GOT3 (cell line): Measurements from ENCODE around the gene ORMDL3.

Experiments used
- DNase-seq: peaks from one replicate; lab custom pipeline; 2025; ENCODE audit warnings: mixed read lengths; lab: John Stamatoyannopoulos, UW

The ORMDL3 gene, protein sequence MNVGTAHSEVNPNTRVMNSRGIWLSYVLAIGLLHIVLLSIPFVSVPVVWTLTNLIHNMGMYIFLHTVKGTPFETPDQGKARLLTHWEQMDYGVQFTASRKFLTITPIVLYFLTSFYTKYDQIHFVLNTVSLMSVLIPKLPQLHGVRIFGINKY

DNA sequence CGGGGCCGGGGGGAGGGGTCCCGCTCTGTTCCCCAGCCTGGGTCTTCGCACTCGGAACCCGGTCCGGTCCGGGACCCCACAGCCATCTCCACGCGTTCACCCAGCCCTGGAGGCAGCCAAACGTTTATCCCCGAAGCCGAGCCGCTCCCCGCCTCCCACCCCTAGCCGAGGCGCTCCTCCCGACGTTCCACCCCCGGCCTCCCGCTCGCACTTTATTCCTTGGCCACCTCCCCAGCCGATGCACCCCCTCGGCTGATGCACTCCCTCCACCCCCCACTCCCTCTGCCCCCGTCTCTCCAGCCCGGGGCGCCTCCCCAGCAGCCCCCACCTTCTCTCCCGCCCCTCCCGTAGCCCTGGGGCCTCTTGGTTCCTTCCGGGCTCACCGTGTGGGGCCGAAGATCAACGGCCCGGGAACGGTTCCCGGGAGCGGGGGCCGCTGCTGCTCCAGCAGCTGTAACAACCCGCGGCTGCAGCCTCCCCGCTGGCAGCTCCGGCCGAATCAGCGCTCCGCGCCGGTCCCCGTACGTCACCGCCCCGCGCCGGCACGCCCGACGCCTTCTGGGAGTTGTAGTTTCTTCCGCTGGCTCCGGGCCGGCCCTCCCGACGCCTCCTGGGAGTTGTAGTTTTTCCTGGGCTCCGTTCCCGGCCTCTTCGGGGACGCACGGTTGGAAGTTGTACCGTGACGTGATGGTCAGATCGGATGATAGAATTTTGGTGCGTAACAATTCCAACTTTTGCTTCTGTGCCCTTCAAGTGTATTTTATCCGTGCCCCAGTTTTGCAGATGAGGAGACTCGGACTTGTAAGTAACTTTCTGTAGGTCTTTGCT lies at the start of gene ORMDL3, which contains the start of gene LRRC3C:
Gene ORMDL3, minus strand, starts transcription at position 501 of the 828 bp plus-strand sequence. CDS start 3,398 bp downstream, outside the sequence.
Gene LRRC3C, plus strand, starts transcription at position 632 of the 828 bp plus-strand sequence. CDS start 13,792 bp downstream, outside the sequence.
- DNase-seq: peak; percentile 86

DNA sequence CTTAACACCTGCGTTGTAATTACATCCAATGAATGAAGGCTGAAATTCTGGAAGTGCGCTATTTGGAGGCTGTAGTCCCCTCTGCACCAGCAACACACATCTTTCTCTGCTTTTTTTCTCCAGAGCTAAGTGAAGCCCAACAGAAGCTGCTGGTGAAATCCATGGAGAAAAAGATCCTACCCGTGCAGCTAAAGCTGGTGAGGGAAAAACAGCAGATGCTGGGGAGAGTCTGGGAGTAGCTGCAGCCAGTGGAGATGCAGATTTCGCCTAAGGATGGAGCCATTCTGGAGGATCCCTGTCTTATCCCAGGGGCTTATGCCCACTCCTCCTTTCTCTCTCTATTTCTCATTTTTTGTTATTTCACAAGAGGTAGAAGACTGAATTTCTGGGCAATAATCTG lies 48.4 kb upstream of the ORMDL3 start:
- no peak for DNase-seq

DNA sequence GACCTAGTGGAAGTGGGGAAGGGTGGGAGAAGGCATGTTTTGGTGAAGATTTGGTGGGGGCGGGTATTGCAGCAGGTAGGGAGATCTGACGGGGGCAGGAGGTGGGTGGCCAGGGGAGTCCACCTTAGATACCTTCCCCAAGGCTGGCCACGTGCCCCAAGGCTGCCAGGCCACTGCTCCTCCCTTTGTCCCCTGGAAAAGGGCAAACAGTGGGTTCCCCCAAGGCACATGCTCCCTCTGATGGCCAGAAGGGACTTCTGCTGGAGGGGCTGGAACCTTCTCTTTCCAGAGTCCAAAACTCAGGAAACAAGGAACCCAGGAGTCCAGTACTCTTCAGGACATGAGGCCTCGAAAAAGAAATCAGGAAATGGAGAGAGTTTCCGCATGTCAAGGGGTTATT lies 47.0 kb upstream of the ORMDL3 start:
- no peak for DNase-seq

DNA sequence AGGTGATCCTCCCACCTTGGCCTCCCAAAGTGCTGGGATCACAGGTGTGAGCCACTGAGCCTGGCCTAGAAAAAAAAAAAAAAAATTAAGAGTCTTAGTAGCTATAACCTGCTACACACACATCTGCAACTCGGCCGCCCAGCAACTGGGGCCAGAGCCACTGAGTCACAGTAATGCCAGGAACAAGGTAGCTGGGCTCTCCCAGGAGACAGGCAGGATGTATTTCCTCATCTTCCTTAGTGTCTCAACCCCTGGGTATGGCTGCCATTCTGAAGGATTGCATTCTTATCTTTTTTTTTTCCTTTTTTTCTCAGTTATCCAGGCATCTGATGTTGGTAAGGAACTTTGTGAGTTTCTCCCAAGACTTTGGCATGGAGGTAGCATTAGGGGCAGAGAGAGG lies 46.1 kb upstream of the ORMDL3 start:
- DNase-seq: no peak

DNA sequence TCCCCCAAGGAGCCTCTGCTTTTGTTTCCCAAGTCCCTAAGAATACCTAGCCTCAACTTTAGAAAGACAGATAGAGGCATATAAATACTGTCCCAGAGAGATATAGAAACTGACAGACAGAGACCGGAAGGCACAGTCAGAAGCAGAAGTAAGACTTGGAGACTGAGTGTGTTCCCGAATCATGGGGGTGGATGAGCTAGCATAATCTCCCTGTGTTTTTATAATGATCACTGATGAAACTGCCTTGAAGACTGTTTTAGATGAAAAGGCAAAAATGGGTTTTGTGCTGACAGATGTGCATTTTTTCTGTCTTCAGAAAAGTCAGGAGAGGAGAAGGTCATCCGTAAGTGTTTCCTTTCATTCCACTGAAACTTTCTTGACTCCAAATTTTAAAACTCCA lies 44.9 kb upstream of the ORMDL3 start:
- no peak for DNase-seq

DNA sequence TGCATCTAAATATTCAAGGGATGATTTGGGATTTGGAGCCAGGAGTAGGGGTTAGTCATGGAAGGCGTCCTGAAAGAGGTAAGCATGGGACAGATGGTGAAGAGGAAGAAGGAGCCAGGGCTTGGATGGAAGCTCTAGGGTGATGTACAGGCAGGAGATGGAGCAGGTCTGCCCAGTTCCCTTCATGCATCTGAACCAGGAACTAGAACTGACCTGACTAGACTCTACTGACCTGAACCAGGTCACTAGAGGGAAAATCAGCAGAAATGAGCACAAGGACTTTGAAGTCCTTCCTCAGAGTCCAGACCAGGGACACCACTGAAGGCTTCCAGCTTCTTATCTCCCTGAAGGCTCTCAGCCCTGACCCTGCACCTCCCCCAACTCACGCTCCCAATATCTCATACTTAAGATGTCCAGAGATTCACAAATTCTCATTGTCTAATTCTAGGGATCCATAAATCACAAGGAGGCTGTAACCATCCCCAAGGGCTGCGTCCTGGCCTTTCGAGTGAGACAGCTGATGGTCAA lies 43.7 kb upstream of the ORMDL3 start:
- no peak for DNase-seq

DNA sequence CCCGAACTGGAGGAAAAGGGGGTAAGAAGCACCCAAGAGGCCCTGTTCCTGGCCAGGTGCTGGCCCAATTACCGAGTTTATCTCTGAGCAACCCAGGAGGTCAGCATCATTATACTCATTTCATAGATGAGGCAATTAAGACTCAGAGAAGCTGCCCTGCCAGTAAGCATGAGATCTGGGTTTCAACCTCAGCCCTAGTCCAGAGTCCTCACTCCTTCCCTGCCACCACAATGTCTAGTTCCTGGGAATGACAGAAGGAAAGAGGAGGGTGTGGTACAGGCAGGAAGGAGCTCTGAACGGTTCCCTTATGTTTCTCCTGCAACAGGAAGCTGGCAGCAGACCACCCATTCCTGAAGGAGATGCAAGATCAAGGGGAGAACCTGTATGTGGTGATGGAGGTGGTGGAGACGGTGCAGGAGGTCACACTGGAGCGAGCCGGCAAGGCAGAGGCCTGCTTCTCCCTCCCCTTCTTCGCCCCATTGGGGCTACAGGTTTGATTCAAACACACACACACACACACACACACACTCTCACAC lies 42.8 kb upstream of the ORMDL3 start:
- no peak for DNase-seq

DNA sequence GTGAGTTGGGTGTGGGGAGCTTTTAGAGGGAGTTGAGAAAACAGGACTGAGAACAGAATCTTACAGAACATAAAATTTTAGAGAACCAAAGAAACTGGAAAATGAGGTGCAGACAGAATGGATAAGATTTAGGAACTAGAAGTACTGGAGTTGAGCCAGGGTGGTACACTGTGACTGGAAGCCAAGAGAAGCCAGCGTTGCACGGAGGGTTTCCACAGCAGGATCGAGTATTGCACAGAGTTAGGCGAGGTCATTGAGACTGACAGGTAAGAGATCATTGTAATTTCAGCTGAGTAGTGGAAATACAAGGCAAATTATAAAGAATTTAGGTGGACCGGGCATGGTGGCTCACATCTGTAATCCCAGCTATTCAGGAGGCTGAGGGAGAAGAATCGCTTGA lies 42.0 kb upstream of the ORMDL3 start:
- no peak for DNase-seq

DNA sequence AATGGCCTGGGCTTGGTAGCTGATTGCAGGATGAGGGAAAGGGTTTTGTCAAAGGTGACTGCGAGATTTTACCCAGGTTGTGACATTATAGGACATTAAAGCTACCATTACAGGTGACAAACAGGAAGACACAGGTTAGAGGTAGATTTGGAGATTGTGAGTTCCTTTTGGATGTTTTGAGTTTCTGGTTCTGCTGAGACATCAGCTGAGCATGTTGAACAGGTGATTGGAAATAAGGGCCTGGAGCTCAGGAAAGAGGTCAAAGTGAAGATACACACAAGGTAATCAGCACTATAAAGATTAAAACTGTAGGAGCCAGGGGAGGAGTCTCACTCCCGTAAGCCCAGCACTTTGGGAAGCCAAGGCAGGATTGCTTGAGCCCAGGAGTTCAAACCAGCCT lies 41.4 kb upstream of the ORMDL3 start:
- DNase-seq: no peak

DNA sequence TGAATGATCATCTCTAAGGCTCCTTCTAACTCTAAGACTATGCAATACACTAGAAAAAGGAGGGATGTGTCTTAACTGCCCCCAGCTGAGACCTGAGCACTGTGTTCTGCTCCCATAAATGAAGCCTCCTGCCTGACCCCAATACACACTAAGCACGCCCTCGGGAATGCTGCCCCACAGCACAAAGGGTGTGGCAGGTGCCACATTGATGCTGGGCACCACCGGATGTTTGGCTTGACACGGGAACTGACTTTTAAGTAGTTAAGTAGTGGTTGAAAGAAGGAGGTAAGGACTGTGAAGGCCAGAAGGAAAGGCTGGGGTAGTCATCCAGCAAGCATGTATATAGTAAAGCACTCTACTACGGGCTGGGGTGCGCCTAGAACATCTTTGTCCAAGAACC lies 39.4 kb upstream of the ORMDL3 start:
- DNase-seq: no peak

DNA sequence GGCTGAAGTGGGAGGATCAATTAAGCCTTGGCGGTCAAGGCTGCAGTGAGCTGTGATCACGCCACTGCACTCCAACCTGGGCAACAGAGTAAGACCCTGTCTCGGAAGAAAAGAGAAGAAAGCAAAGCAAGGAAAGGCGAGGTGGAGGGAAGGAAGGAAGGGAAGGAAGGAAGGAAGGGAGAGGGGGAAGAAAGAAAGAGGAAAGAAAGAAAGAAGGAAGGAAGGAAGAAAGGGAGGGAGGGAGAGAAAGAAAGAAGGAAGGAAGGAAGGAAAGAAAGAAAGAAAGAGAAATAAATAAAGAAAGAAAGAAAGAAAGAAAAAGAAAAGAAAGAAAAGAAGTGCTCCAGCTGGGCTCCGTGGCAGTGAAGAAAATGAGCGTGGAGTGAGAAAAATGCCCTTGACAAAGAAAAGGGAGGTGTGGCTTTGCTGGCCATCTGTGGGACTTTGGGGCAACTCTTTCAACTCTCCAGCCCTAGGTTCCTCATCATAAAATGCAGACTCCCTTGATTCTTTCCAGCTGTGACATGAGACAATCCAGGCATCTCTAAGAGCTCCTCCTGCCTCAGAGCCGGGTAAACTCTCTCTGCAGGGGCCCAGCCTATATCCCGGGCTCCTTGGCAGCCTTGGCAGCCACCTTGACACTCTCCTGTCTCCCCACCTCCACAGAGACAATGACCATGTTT lies 37.8 kb upstream of the ORMDL3 start:
- no peak for DNase-seq

DNA sequence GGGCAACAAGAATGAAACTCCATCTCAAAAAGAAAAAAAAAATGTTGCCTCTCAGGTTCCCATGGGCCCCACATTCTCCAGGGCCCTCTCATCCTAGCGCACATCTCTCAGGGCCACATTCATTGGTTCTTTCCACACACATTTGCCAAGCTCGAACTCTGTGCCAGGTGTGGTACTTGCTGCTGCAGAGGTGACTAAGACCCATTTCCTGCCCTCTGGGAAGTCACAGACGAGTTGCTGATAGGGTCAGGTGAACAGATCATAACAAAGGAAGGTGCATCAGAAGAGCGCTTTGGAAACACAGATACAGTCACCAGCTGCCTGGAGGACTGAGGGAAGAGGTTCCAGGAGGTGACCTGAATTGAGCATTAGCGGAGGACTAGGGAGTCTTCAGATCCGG lies 36.4 kb upstream of the ORMDL3 start:
- no peak for DNase-seq

DNA sequence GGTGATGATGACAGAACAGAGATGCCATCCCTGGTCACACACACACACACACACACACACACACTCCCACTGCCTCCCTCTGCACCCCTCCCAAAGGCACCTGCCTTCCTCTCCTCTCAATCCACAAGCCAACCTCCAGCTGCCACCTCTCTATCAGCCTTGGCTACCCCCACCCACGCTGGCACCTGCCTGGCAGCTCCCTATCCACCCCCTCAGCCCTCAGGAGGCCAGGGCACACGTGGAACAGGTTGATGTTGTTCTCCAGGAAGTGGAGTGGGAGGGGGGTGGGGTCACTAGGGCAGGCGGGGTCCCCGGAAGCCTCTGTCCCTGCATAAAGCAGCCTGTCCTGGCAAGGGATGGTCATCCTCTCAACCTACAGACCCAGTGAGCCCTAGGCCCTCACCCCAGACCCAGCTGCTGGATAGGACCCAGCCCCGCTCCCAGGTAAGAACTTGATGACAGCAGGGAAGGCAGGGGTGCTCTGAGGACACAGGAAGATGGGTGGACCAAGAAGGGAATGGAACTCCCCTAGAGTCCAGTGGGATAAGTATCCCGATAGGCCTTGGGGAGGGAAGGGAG lies 35.3 kb upstream of the ORMDL3 start, which contains the start of gene GSDMA:
Gene GSDMA, plus strand, starts transcription at position 363 of the 579 bp plus-strand sequence. CDS start 2,684 bp downstream, outside the sequence.
- no peak for DNase-seq

DNA sequence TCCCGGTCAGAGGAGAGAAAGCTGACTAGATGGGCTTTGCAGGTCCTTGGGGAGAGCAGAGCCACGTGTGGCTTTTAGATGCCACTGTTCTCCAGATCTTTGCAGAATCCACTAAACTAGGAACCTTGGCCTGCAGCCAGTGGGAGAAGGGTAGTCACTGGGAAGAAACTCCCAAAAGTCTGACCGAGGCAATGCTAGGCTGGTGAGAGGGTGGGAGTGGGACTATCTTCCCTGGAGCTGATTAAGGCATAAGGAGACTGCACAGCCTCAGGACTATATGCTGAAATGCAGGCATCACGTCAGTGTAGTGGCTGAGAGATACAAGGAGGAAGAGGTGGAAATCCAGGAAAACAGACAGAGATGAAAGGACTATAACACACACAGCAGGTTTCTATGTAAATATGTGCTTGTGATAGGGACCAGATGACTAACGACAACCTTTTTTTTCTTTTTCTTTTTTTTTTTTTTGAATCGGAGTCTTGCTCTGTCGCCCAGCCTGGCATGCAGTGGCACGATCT lies 33.2 kb upstream of the ORMDL3 start:
- no peak for DNase-seq

DNA sequence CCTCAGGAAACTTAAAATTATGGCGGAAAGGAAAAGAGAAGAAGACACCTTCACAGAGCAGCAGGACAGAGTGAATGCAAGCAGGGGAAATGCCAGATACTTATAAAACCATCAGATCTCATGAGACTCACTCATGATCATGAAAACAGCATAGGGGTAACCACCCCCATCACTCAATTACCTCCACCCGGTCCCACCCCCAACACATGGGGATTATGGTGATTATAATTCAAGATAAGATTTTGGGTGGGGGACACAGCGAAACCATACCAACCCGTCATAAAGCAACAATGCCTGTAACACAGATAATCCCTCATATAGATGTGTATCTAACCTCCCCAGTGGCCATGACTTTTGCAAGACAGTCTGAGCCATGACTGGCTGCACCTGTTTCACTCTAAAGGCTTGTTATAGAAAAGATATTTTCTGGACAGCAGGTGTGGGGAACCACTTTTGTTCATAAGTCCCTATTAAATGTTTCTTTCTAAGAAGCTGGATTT lies 28.4 kb upstream of the ORMDL3 start:
- DNase-seq: no peak

DNA sequence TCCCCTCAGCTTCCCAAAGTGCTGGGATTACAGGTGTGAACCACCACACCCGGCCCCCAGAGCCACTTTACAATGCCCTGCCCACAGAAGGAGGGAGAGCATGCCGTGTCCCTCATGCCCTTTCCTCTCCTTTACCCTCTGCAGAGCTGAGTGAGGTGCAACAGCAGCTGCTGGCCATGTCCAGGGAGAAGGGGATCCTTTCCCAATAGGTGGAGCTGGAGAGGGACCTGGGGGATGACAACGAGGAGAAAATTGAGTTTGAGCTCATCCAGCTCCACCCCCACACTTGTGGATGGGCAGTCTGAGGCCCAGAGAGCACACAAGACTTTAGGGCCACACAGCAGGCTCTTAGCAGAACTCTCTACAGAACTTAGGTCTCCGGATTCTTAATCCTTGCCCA lies 27.5 kb upstream of the ORMDL3 start:
- no peak for DNase-seq

DNA sequence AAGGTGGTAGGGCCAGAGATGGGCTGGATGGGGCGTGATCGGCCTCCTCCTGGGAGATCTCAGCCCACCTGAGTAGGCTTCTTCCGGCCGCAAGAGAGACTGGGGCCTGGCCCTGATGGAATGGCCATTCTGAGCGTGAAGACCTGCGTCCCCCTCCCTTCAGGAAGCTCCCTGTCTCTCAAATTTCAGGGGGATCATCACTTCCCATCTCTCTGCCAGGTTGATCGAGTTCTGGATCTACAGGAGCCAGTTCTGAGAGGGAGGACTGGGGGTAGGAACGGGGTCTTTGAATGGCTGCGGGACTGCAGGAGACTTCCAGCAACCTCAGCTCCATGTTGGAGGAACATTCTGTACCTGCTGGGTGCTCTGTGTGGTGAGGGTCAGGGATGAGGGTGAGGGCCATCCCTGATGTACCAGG lies 26.1 kb upstream of the ORMDL3 start:
- no peak for DNase-seq

DNA sequence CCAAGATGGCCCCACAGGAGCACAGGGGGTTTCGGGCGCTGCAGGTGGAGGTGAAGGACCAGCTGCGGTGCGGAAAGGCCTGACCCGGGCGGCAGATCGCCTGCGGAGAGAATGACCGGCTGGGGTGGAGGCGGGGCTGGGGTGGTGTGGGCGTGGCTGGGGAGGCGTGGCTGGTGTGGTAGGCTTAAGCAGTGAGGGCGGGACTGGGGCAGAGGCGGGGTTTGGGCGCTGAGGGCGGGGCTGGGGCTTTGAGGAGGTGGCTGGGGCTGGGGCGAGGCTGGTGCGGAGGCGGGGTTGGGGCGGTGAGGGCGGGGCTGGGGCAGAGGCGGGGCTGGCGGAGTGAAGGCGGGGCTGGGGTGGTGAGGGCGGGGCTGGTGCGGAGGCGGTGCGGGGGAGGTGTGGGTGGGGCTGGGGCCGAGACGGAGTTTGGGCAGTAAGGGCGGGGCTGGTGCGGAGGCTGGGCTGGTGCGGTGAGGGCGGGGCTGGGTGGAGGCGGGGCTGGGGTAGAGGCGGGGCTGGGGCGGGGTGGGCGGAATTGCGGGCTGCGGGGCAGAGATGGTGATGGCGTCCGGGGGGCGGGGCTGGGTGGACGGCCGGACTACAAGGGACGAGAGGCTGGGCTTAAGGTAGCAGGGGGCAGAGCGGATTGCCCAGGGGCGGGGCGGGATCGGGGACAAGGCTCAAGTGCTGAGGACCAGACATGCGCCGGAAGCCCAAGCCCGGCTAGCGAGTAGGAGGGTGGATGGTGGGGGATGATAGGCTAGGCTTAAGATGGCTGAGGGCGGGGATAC lies 25.5 kb upstream of the ORMDL3 start:
- peak; percentile 82 for DNase-seq

DNA sequence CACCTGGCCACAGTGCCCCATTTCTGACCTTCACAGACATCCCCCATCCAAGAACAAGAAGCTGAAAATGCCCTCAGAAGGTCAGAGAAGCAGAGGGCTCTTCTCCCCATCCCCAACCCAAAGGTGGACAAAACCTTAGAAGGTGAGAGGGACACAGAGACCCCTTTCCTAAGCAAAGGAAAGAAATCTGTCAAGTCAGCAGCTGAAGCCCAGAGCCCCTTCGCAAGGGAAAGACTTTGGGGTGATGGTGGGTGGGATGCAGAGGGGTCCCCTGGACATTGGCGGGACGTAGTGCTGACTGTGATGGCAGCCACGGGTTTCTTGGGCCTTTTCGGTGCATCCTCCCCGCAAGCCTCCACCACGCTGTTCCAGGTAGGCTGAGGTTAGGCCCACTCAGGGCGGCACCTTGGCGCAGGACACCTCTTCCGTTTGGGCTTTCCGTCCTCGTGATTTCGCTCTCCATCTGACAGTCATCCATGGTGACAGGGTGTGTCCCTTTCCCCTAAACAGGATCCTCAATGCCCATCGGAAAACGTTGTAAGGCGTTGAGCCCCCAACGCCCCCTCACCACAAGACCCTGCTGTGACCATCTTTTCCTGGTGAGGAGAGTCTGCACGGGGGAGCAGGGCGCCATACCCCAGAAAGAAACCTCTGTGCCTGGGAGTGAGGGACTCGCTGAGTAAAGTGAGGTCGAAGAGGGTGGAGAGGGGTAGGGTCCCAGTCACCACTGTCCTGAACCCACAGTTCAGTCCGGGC lies 24.7 kb upstream of the ORMDL3 start:
- no peak for DNase-seq

DNA sequence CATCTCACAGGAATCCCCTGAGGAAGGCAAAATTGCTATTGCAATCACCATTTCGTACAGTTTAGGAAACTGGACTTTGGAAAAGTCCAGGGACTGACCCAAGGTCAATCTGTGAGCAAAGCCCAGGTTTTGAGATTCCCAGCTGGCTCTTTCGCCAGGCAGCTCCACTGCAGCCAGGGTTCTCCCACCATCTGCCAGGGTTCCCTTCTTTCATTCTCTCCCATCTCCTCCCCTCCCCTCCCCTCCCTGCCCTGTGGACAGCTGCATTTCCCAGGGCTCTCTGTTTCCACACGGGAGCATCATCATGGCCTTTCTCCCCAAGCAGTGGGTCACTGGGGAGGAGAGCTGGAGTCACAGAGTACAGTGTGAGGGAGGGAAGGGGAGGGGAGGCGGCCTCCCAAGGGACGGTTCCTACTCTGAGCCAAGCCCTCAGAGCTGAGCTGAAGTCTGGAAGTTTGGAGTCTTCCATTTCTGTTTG lies 23.5 kb upstream of the ORMDL3 start:
- no peak for DNase-seq
